ENCODE results near the gene IL1RAPL2.
"Not testable (repeated sequence)": the region's sequence is repeated elsewhere in the genome, so short reads cannot be mapped to it uniquely, and the experiment has no call there.

DNA sequence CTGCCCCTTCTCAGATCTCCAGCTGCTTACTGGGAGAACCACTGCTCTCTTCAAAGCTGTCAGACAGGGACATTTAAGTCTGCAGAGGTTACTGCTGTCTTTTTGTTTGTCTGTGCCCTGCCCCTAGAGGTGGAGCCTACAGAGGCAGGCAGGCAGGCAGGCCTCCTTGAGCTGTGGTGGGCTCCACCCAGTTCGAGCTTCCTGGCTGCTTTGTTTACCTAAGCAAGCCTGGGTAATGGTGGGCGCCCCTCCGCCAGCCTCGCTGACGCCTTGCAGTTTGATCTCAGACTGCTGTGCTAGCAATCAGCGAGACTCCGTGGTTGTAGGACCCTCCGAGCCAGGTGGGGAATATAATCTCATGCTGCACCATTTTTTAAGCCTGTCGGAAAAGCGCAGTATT, 343.7 kb downstream of the IL1RAPL2 start:
- TF ChIP-seq CTCF (IDR thresholded peaks at IDR 0.05), result not testable (repeated sequence)
- TF ChIP-seq, protein P1, sequence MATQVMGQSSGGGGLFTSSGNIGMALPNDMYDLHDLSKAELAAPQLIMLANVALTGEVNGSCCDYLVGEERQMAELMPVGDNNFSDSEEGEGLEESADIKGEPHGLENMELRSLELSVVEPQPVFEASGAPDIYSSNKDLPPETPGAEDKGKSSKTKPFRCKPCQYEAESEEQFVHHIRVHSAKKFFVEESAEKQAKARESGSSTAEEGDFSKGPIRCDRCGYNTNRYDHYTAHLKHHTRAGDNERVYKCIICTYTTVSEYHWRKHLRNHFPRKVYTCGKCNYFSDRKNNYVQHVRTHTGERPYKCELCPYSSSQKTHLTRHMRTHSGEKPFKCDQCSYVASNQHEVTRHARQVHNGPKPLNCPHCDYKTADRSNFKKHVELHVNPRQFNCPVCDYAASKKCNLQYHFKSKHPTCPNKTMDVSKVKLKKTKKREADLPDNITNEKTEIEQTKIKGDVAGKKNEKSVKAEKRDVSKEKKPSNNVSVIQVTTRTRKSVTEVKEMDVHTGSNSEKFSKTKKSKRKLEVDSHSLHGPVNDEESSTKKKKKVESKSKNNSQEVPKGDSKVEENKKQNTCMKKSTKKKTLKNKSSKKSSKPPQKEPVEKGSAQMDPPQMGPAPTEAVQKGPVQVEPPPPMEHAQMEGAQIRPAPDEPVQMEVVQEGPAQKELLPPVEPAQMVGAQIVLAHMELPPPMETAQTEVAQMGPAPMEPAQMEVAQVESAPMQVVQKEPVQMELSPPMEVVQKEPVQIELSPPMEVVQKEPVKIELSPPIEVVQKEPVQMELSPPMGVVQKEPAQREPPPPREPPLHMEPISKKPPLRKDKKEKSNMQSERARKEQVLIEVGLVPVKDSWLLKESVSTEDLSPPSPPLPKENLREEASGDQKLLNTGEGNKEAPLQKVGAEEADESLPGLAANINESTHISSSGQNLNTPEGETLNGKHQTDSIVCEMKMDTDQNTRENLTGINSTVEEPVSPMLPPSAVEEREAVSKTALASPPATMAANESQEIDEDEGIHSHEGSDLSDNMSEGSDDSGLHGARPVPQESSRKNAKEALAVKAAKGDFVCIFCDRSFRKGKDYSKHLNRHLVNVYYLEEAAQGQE (IDR thresholded peaks at IDR 0.05; ENCODE audit: insufficient read depth in 1 of 2, low read depth in 2 of 2, low read length in 1 of 2), result not testable (repeated sequence)
